HG03439 (cell line): ENCODE results near the gene LRRC26.
"Not testable (repeated sequence)": the region's sequence is repeated elsewhere in the genome, so short reads cannot be mapped to it uniquely, and the experiment has no call there.

Source experiments
- ATAC-seq: cut with Tn5 transposase; IDR thresholded peaks from one replicate; pipeline ENCODE4 v1.9.1; 2021; ENCODE audit warnings: mild to moderate bottlenecking, moderate library complexity; ENCODE audit not compliant: unreplicated experiment

LRRC26 gene

GRCh38 chr9:137139468-137140150 is 30.2 kb downstream of the LRRC26 start:
- ATAC-seq = no peak

GRCh38 chr9:137138722-137139467 is 31.0 kb downstream of the LRRC26 start, which contains the start of gene GRIN1:
TSS of gene GRIN1 (plus strand) at chr9:137139154. CDS start at chr9:137139487, 333 bp downstream.
- ATAC-seq = no peak

GRCh38 chr9:137138058-137138721 is 31.7 kb downstream of the LRRC26 start:
- no peak for ATAC-seq

GRCh38 chr9:137136881-137137607 is 32.8 kb downstream of the LRRC26 start:
- no peak for ATAC-seq

- no peak for ATAC-seq
Observed at GRCh38 chr9:137136261-137136880, 33.5 kb downstream of the LRRC26 start.

GRCh38 chr9:137135154-137135553 is 34.7 kb downstream of the LRRC26 start:
- ATAC-seq = not testable (repeated sequence)

GRCh38 chr9:137134191-137134590 is 35.7 kb downstream of the LRRC26 start:
- no peak for ATAC-seq

GRCh38 chr9:137130176-137130755 is 39.6 kb downstream of the LRRC26 start:
- ATAC-seq = peak; percentile 18

- peak; percentile 72 for ATAC-seq
Observed at GRCh38 chr9:137129456-137130175, 40.2 kb downstream of the LRRC26 start.

GRCh38 chr9:137128862-137129455 is 40.9 kb downstream of the LRRC26 start:
- ATAC-seq = peak; percentile 16

- ATAC-seq = no peak
Observed at GRCh38 chr9:137128158-137128861, 41.5 kb downstream of the LRRC26 start.

- ATAC-seq = no peak
Observed at GRCh38 chr9:137127301-137128157, 42.3 kb downstream of the LRRC26 start.

- no peak for ATAC-seq
Observed at GRCh38 chr9:137126786-137127185, 43.1 kb downstream of the LRRC26 start.

GRCh38 chr9:137123952-137124462 is 45.8 kb downstream of the LRRC26 start:
- ATAC-seq = not testable (repeated sequence)

GRCh38 chr9:137123468-137123837 is 46.4 kb downstream of the LRRC26 start:
- ATAC-seq = no peak

GRCh38 chr9:137122796-137123467 is 46.9 kb downstream of the LRRC26 start:
- ATAC-seq = not testable (repeated sequence)
